Stomach smooth muscle (tissue), 2 donors: ENCODE results near the gene MFSD11.
"Not testable (repeated sequence)": the region's sequence is repeated elsewhere in the genome, so short reads cannot be mapped to it uniquely, and the experiment has no call there.

Source experiments
- H3K27ac ChIP-seq: one replicate; pipeline ENCODE4 v1.7.0; 2013; ENCODE audit warnings: mild to moderate bottlenecking, low read length, inconsistent platforms
- H3K27me3 ChIP-seq, 2 donors: one replicate each; pipeline ENCODE4 v1.7.0; 2013; ENCODE audit warnings: low read length in 2 of 2; ENCODE audit not compliant: insufficient read depth in 2 of 2, control insufficient read depth in 1 of 2
- H3K36me3 ChIP-seq, 2 donors: one replicate each; pipeline ENCODE4 v1.7.0; 2013; ENCODE audit warnings: low read length in 2 of 2; ENCODE audit not compliant: control insufficient read depth in 2 of 2, insufficient read depth in 2 of 2
- H3K4me1 ChIP-seq: one replicate; pipeline ENCODE4 v1.7.0; 2013; ENCODE audit warnings: low read length; ENCODE audit not compliant: control insufficient read depth, insufficient read depth
- H3K4me3 ChIP-seq, 2 donors: one replicate each; pipeline ENCODE4 v1.7.0; 2013; ENCODE audit warnings: low read length in 2 of 2
- H3K9ac ChIP-seq, 2 donors: one replicate each; pipeline ENCODE4 v1.7.0; 2013; ENCODE audit warnings: low read length in 2 of 2, mild to moderate bottlenecking in 1 of 2
- H3K9me3 ChIP-seq, 2 donors: one replicate each; pipeline ENCODE4 v1.7.0; 2013; ENCODE audit warnings: low read length in 2 of 2; ENCODE audit not compliant: control insufficient read depth in 2 of 2
- donor health status: healthy.
- donor health status: Pancreatic carcinoma.

The MFSD11 gene

GRCh38 chr17:76698466-76698977 lies 39.4 kb upstream of the MFSD11 start:
- Histone ChIP-seq H3K4me1 (peaks cover 86% of the 10 kb centered on the region), H3K9ac (peak overlapping the region in 1 of 2 donors; percentile 66), H3K27ac (peak overlapping the region; percentile 97), H3K4me3 (peak overlapping the region in 1 of 2 donors; percentile 52)
- H3K27me3 ChIP-seq, H3K36me3 ChIP-seq, H3K9me3 ChIP-seq: not testable (repeated sequence)

DNA sequence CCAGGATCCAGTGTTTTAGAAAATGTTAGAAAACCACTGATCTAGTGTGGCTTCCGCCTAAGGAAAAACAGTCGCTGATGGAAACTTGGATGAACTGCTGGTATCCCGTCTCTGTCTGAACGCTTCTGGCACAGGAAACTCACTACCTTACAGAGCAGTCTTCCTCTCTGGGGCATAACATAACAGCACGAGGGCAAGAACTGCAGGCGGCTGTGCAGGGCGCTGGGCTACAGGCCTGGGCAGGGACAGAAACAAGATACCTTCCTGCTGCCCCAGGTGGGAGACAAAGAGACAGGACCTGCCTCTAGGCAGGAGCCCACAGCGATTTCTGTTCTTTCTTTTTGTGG lies 37.7 kb upstream of the MFSD11 start:
- H3K27ac ChIP-seq = peak overlapping the region; percentile 97
- no peaks in the 10 kb centered on the region for H3K36me3 ChIP-seq
- H3K9ac ChIP-seq = peak overlapping the region; percentile 83 to 88
- H3K4me1 ChIP-seq = peaks cover 82% of the 10 kb centered on the region
- H3K4me3 ChIP-seq = peak overlapping the region; percentile 63 to 71
- no peaks in the 10 kb centered on the region for H3K9me3 ChIP-seq
- no peaks in the 10 kb centered on the region for H3K27me3 ChIP-seq

DNA sequence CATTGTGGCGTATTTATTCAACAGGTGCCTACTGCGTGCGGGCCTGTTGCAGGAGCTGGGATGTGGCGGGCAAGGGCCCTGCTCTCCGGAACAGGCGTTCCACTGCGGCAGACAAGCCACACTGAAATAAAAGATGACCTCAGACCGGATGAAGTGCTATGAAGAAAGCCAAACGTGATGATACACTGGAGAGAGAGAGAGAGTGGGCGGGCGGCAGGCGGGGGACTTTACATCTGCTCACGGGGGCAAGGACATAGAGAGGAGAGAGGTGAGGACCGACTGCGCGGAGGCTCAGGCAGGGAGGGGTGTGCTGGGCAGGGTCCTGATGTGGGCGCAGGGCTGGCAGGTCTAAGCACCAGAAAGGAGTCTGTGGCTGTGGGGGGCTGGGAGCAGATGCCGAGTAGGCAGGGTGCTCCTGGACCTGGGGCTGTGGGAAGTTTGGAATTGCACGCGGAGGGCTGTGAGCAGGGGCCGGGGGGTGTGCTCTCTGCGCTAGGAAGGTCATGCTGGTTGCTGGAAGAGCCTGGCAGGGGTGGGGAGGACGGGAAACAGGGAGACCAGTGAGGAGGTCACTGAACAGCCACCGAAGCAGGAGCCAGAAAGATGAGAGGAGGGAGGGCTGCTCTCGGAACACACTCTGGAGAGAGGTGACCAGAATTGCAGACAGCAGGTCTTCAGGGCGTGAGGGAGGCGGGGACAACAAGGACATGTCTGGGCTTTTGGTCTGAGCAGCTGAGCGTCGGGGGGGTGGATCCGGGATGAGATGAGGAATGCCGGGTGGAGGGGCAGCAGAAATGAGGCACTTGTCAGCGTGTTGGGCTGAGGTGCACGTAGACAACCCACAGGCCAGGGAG lies 37.1 kb upstream of the MFSD11 start:
- Histone ChIP-seq H3K4me3 (peak overlapping the region; percentile 63 to 71), H3K9ac (peak overlapping the region; percentile 83 to 88), H3K27ac (peak overlapping the region; percentile 97)

DNA sequence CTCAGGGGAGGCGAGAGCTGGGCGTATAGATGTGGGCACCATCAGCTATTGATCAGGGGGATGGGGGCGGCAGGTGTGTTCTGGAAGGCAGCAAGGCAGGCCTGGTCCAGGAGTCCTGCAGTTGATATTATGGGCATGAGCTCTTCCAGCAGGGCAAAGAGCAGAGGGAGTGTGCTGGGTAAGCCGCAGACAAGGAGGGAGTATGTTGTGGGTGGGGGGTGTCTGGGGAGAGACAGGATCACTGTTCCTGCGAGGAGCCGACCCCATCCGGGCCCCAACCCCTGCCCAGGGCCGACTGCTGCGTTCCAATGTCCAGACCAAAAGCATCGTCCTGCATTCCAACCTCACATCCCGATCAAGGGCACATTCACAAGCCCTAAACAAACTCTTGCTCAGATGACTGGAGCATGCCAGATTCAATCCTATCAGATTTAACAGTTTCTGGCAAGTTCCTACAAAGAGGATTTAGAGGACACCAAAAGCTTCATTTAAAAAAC lies 36.4 kb upstream of the MFSD11 start:
- H3K27me3 ChIP-seq = no peaks in the 10 kb centered on the region
- peak overlapping the region; percentile 97 for H3K27ac ChIP-seq
- H3K9ac ChIP-seq = peak overlapping the region; percentile 73 to 88
- no peaks in the 10 kb centered on the region for H3K36me3 ChIP-seq
- H3K4me3 ChIP-seq = peak overlapping the region; percentile 63 to 71
- H3K4me1 ChIP-seq = peaks cover 83% of the 10 kb centered on the region
- H3K9me3 ChIP-seq = no peaks in the 10 kb centered on the region

More for the DNA sequence above, 37.1 kb upstream of the MFSD11 start:
- Histone ChIP-seq H3K9me3 (no peaks in the 10 kb centered on the region), H3K4me1 (peaks cover 82% of the 10 kb centered on the region), H3K36me3 (no peaks in the 10 kb centered on the region), H3K27me3 (no peaks in the 10 kb centered on the region)

DNA sequence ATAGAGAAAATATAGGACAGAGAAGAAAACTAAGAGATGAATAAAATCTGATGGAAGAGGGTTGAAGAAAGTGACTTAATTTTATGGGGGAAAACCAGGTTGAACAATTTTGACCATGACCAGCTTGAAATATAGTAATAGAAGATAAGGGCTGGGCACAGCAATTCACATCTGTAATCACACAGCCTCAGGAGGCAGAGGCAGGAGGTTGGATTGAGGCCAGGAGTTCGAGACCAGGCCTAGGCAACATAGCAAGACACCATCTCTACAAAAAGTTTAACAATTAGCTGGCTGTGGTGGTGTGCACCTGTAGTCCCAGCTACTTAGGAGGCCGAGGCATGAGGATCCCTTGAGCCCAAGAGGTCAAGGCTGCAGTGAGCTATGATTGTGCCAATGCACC lies 35.8 kb upstream of the MFSD11 start:
- H3K36me3 ChIP-seq = no peaks in the 10 kb centered on the region
- H3K27me3 ChIP-seq = no peaks in the 10 kb centered on the region
- peak overlapping the region; percentile 97 for H3K27ac ChIP-seq
- peak overlapping the region in 1 of 2 donors; percentile 88 for H3K9ac ChIP-seq
- peaks cover 82% of the 10 kb centered on the region for H3K4me1 ChIP-seq
- no peaks in the 10 kb centered on the region for H3K9me3 ChIP-seq
- H3K4me3 ChIP-seq = no peak overlapping the region

GRCh38 chr17:76702941-76703637 lies 34.8 kb upstream of the MFSD11 start:
- Histone ChIP-seq H3K27me3 (no peaks in the 10 kb centered on the region), H3K4me3 (no peak overlapping the region), H3K27ac (peak overlapping the region; percentile 31), H3K4me1 (peaks cover 82% of the 10 kb centered on the region), H3K36me3 (no peaks in the 10 kb centered on the region), H3K9ac (no peak overlapping the region), H3K9me3 (no peaks in the 10 kb centered on the region)

DNA sequence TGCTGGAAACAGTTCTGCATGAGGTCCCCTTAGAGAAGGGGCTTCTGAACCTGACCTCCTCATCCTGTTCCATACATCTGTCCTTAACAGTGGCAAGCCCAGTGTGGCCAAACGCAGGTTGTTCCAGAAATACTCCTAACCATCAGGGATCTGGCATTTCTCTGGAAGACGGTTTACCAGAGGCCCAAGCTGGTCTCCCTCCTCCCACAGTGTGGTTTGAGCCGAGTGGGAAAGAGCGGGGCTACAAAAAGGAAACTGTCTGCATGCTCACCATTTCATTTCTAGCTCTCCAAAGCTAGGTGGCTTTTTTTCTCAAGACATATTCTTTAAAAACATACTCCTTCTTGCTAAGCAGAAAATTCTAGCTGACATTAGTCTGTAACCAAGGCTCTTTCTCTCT lies 33.1 kb upstream of the MFSD11 start:
- H3K36me3 ChIP-seq = no peaks in the 10 kb centered on the region
- no peak overlapping the region for H3K9ac ChIP-seq
- no peaks in the 10 kb centered on the region for H3K27me3 ChIP-seq
- H3K4me3 ChIP-seq = peak overlapping the region in 1 of 2 donors; percentile 22
- no peaks in the 10 kb centered on the region for H3K9me3 ChIP-seq
- peak overlapping the region; percentile 99 for H3K27ac ChIP-seq
- H3K4me1 ChIP-seq = peaks cover 80% of the 10 kb centered on the region

DNA sequence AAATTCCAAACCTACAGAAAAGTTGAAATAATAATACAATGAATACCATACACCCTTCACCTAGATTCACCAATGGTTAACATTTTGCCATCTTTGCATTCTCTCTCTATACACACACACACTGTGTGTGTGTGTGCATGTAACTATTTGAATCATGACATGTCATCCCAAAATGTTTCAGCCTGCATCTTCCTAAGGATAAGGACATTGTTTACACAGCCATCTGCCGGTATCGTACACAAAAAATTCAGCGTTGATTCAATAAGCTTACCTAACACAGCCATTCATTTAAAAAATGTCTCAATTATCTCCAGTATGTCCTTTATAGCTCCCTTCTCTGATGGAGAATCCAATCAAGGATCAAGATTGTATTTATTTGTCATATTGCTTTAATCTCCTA lies 31.1 kb upstream of the MFSD11 start:
- H3K4me1 ChIP-seq = peaks cover 72% of the 10 kb centered on the region
- H3K9ac ChIP-seq = no peak overlapping the region

GRCh38 chr17:76707985-76708807 lies 29.7 kb upstream of the MFSD11 start:
- peaks cover 4% of the 10 kb centered on the region in 2 donors for H3K36me3 ChIP-seq
- H3K4me1 ChIP-seq = peaks cover 70% of the 10 kb centered on the region
- no peaks in the 10 kb centered on the region for H3K9me3 ChIP-seq
- H3K27ac ChIP-seq = peak overlapping the region; percentile 99
- H3K4me3 ChIP-seq = peak overlapping the region; percentile 45 to 84
- no peaks in the 10 kb centered on the region for H3K27me3 ChIP-seq
- peak overlapping the region; percentile 86 to 92 for H3K9ac ChIP-seq

More for the DNA sequence above, 31.1 kb upstream of the MFSD11 start:
- Histone ChIP-seq H3K36me3 (no peaks in the 10 kb centered on the region), H3K27me3 (no peaks in the 10 kb centered on the region), H3K27ac (peak overlapping the region; percentile 99), H3K4me3 (no peak overlapping the region), H3K9me3 (no peaks in the 10 kb centered on the region)
